OCI-LY1 (cell line): ENCODE data around the gene VGLL3.

Experiments used
- CTCF ChIP-seq: fragments of 200-600 bp; sonication (generic), shearing (Covaris generic); IDR thresholded peaks from 2 replicates; pipeline ENCODE4 v1.5.1; 2017; ENCODE audit warnings: mild to moderate bottlenecking, antibody characterized with exemption, low read length, moderate library complexity, mixed read lengths
- EZH2 ChIP-seq: fragments of 200-600 bp; sonication (generic), shearing (Covaris generic); IDR thresholded peaks from 2 replicates; pipeline ENCODE4 v1.8.0; 2017; ENCODE audit warnings: borderline replicate concordance, mixed run types, mild to moderate bottlenecking, antibody characterized with exemption, low read length, moderate library complexity, mixed read lengths

- TF ChIP-seq CTCF (no peak), EZH2 (no peak)
These were observed 10.6 kb upstream of the VGLL3 start for GRCh38 chr3:87001473-87002098.
